B cell (primary cell): ENCODE results near the gene CYTH3. TPM values are rescaled to one million over a fixed set of nuclear protein-coding genes. Genes with fewer than 3 reads are reported as not detected.

Experiments
- ATAC-seq: fragments of 200-7000 bp; cut with Tn5 transposase; one replicate; pipeline ENCODE4 v1.10.0; 2021; ENCODE audit warnings: low read depth, mild to moderate bottlenecking, moderate number of reproducible peaks, moderate library complexity
- CTCF ChIA-PET: fragments of 350-600 bp; sonication (Branson Sonifier 250); formaldehyde crosslinking; loops from one replicate; lab custom pipeline; 2021; ENCODE audit warnings: antibody characterized with exemption, inconsistent platforms; lab: Charles Lee
- POLR2A ChIA-PET: fragments of 350-600 bp; sonication (Branson Sonifier 250); formaldehyde crosslinking; loops from one replicate; lab custom pipeline; 2021; ENCODE audit warnings: antibody characterized with exemption; lab: Charles Lee
- DNase-seq: peaks from one replicate; pipeline ENCODE4 v3.0.0; 2013
- H2AFZ ChIP-seq: 2 replicates; pipeline ENCODE4 v1.6.1; 2012; ENCODE audit warnings: mild to moderate bottlenecking, low read depth, low read length; ENCODE audit not compliant: insufficient read depth, poor library complexity, severe bottlenecking
- H3K27ac ChIP-seq, 2 donors: 1 replicate in 1 of 2; 2 replicates in 1 of 2; pipeline ENCODE4 v1.5.1; 2012 to 2013; ENCODE audit warnings: low read length in 2 of 2, mild to moderate bottlenecking in 2 of 2, moderate library complexity in 1 of 2
- H3K27me3 ChIP-seq, 4 experiments: fragments of 200-600 bp in 1 of 4; sonication (generic) in 1 of 4; replicated peaks in 1 of 4; 1 replicate in 2 of 4; 2 replicates in 2 of 4; pipeline versions ENCODE4 v1.6.1 to v1.7.0; 2013 to 2016; ENCODE audit warnings: low read length in 3 of 4, mild to moderate bottlenecking in 2 of 4, mixed read lengths in 1 of 4, moderate library complexity in 1 of 4; ENCODE audit not compliant: insufficient read depth in 4 of 4, control insufficient read depth in 3 of 4; ENCODE audit errors: control extremely low read depth in 1 of 4
- H3K36me3 ChIP-seq, 2 experiments: replicated peaks in 1 of 2; 1 replicate in 1 of 2; 2 replicates in 1 of 2; pipeline versions ENCODE4 v1.6.1 to v1.7.1; 2013; ENCODE audit warnings: low read length in 1 of 2; ENCODE audit not compliant: insufficient read depth in 2 of 2, control insufficient read depth in 1 of 2; ENCODE audit errors: control extremely low read depth in 1 of 2, extremely low read depth in 1 of 2
- H3K4me1 ChIP-seq, 2 donors: fragments of 200-600 bp in 1 of 2; sonication (generic) in 1 of 2; 1 replicate in 1 of 2; 2 replicates in 1 of 2; pipeline versions ENCODE4 v1.5.1 to v1.6.1; 2013 to 2017; ENCODE audit warnings: low read length in 2 of 2; ENCODE audit not compliant: control insufficient read depth in 2 of 2, insufficient read depth in 2 of 2
- H3K4me2 ChIP-seq: replicated peaks from 2 replicates; pipeline ENCODE3; 2012; ENCODE audit warnings: mild to moderate bottlenecking, low read depth, low read length; ENCODE audit not compliant: poor library complexity, severe bottlenecking
- H3K4me3 ChIP-seq, 5 experiments: fragments of 200-600 bp in 1 of 5; sonication (generic) in 1 of 5; 1 replicate in 3 of 5; 2 replicates in 2 of 5; pipeline versions ENCODE4 v1.5.1 to v1.7.0; 2011 to 2016; ENCODE audit warnings: low read length in 4 of 5, mild to moderate bottlenecking in 4 of 5, low read depth in 2 of 5, control low read depth in 1 of 5, moderate library complexity in 1 of 5; ENCODE audit not compliant: insufficient read depth in 1 of 5; ENCODE audit errors: control extremely low read depth in 1 of 5, extremely low read depth in 1 of 5
- H3K79me2 ChIP-seq: fragments of 200-600 bp; sonication (generic); one replicate; pipeline ENCODE4 v1.6.0; 2016; ENCODE audit warnings: low read length; ENCODE audit not compliant: control insufficient read depth, insufficient read depth
- H3K9ac ChIP-seq: fragments of 200-600 bp; sonication (generic); 2 replicates; pipeline ENCODE4 v1.6.1; 2017; ENCODE audit warnings: mild to moderate bottlenecking, low read length, moderate library complexity
- H3K9me3 ChIP-seq, 3 donors: one replicate each; pipeline versions ENCODE4 v1.6.1 to v1.7.1; 2013; ENCODE audit warnings: low read length in 2 of 3; ENCODE audit not compliant: control insufficient read depth in 2 of 3, insufficient read depth in 1 of 3; ENCODE audit errors: control extremely low read depth in 1 of 3
- H4K20me1 ChIP-seq: 2 replicates; pipeline ENCODE4 v1.6.0; 2012; ENCODE audit warnings: mild to moderate bottlenecking, low read length; ENCODE audit not compliant: insufficient read depth, control insufficient read depth, poor library complexity, severe bottlenecking
- H3K27ac Mint-ChIP-seq: one replicate; pipeline ENCODE4 v1.8.0; 2021; ENCODE audit warnings: mixed read lengths
- H3K27me3 Mint-ChIP-seq: one replicate; pipeline ENCODE4 v1.8.0; 2021; ENCODE audit warnings: mixed read lengths
- H3K4me1 Mint-ChIP-seq: one replicate; pipeline ENCODE4 v1.8.0; 2021; ENCODE audit warnings: mixed read lengths
- H3K4me3 Mint-ChIP-seq: one replicate; pipeline ENCODE4 v1.8.0; 2021; ENCODE audit warnings: mixed read lengths
- H3K9me3 Mint-ChIP-seq: one replicate; pipeline ENCODE4 v1.8.0; 2022; ENCODE audit warnings: mixed read lengths; ENCODE audit not compliant: insufficient read depth
- EZH2 ChIP-seq: IDR thresholded peaks from 2 replicates; pipeline ENCODE4 v1.6.1; 2012; ENCODE audit warnings: borderline replicate concordance, low read depth, mild to moderate bottlenecking, moderate library complexity, low read length; ENCODE audit not compliant: insufficient read depth, poor library complexity, severe bottlenecking
- WGBS: methylation state at CpG from one replicate; pipeline ENCODE4 v1.1.5; 2013; ENCODE audit warnings: missing lambda C conversion rate; ENCODE audit not compliant: insufficient coverage; 5-methylcytosine and 5-hydroxymethylcytosine counted together
- intact Hi-C: fragments of 100-400 bp; cut with micrococcal nuclease; formaldehyde crosslinking; loops from one replicate; pipeline ENCODE4 v1.10.0; 2022
- polyA plus RNA-seq: library from polyadenylated mRNA; depleted of rRNA; stranded (reverse); fragments of >200 nt; gene quantifications from 2 replicates; pipeline ENCODE4 v1.2.3, GENCODE V29; 2012
- total RNA-seq, 2 donors: library from RNA; stranded (reverse); fragments of 120-200 nt in 1 of 2; gene quantifications; 1 replicate in 1 of 2; 2 replicates in 1 of 2; pipeline versions ENCODE4 v1.2.3 to v1.2.4, GENCODE V29; 2013 to 2022
- TF ChIP-seq, protein P1 (sequence below): fragments of 200-600 bp; IDR thresholded peaks from one replicate; pipeline ENCODE4 v1.8.0; 2022; ENCODE audit warnings: antibody characterized with exemption, mild to moderate bottlenecking

CYTH3 gene
- total and polyA plus RNA-seq, 2 donors (not counting 1 experiment from before 2014, with no cell fraction given): 5.2 to 11.3 TPM

- Histone ChIP-seq H3K27me3 (no peaks in the 10 kb centered on the region), H3K36me3 (no peaks in the 10 kb centered on the region), H3K79me2 (no peaks in the 10 kb centered on the region), H2AFZ (no peak overlapping the region), H3K4me2 (no peak overlapping the region), H3K27ac (no peak overlapping the region), H3K4me3 (no peak overlapping the region), H3K9ac (no peak overlapping the region), H3K9me3 (no peaks in the 10 kb centered on the region), H4K20me1 (no peaks in the 10 kb centered on the region), H3K4me1 (peaks cover 2 to 5% of the 10 kb centered on the region in 2 donors)
- DNase-seq (no peak), ATAC-seq (no peak)
- Mint-ChIP-seq H3K27me3 (no peaks in the 10 kb centered on the region), H3K4me1 (peaks cover 5% of the 10 kb centered on the region), H3K4me3 (no peak overlapping the region), H3K27ac (no peak overlapping the region), H3K9me3 (no peaks in the 10 kb centered on the region)
- no peak for TF ChIP-seq EZH2
- TF ChIP-seq, protein P1, sequence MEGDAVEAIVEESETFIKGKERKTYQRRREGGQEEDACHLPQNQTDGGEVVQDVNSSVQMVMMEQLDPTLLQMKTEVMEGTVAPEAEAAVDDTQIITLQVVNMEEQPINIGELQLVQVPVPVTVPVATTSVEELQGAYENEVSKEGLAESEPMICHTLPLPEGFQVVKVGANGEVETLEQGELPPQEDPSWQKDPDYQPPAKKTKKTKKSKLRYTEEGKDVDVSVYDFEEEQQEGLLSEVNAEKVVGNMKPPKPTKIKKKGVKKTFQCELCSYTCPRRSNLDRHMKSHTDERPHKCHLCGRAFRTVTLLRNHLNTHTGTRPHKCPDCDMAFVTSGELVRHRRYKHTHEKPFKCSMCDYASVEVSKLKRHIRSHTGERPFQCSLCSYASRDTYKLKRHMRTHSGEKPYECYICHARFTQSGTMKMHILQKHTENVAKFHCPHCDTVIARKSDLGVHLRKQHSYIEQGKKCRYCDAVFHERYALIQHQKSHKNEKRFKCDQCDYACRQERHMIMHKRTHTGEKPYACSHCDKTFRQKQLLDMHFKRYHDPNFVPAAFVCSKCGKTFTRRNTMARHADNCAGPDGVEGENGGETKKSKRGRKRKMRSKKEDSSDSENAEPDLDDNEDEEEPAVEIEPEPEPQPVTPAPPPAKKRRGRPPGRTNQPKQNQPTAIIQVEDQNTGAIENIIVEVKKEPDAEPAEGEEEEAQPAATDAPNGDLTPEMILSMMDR: no peak
- intact Hi-C loops: no loop called here
- 92% methylated on average over 22 of the region's 22 CpGs for WGBS
- POLR2A ChIA-PET: no interaction called here
- CTCF ChIA-PET: no interaction called here
Measured at GRCh38 chr7:6171532-6172223, 100.7 kb downstream of the CYTH3 start.
